ENCODE results near the gene YTHDC1. TPM values are rescaled to one million over a fixed set of nuclear protein-coding genes. Genes with fewer than 3 reads are reported as not detected.

Gene YTHDC1
- total RNA-seq, 4 donors from 2014 or later = 47.2 to 146 (median 64.0) TPM

- H3K9me3 ChIP-seq = no peaks in the 10 kb centered on the region
- no peak overlapping the region for H3K27ac ChIP-seq
- H3K4me3 ChIP-seq = no peak overlapping the region
- no peaks in the 10 kb centered on the region for H3K27me3 ChIP-seq
- no peak for TF ChIP-seq POLR2A (IDR thresholded peaks at IDR 0.05)
- no peak for TF ChIP-seq EP300 (IDR thresholded peaks at IDR 0.05)
- TF ChIP-seq POLR2AphosphoS5 (IDR thresholded peaks at IDR 0.05) = no peak
- TF ChIP-seq, protein P1, sequence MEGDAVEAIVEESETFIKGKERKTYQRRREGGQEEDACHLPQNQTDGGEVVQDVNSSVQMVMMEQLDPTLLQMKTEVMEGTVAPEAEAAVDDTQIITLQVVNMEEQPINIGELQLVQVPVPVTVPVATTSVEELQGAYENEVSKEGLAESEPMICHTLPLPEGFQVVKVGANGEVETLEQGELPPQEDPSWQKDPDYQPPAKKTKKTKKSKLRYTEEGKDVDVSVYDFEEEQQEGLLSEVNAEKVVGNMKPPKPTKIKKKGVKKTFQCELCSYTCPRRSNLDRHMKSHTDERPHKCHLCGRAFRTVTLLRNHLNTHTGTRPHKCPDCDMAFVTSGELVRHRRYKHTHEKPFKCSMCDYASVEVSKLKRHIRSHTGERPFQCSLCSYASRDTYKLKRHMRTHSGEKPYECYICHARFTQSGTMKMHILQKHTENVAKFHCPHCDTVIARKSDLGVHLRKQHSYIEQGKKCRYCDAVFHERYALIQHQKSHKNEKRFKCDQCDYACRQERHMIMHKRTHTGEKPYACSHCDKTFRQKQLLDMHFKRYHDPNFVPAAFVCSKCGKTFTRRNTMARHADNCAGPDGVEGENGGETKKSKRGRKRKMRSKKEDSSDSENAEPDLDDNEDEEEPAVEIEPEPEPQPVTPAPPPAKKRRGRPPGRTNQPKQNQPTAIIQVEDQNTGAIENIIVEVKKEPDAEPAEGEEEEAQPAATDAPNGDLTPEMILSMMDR (IDR thresholded peaks at IDR 0.05) = no peak
- H3K36me3 ChIP-seq = no peaks in the 10 kb centered on the region
- peaks cover 16% of the 10 kb centered on the region for H3K4me1 ChIP-seq
- DNase-seq (ENCODE audit: low spot score in 2 of 2) = no peak
- 90% methylated on average over 2 of the region's 2 CpGs for WGBS
These were observed 2.9 kb upstream of the YTHDC1 start for GRCh38 chr4:68352791-68353190.

DNA sequence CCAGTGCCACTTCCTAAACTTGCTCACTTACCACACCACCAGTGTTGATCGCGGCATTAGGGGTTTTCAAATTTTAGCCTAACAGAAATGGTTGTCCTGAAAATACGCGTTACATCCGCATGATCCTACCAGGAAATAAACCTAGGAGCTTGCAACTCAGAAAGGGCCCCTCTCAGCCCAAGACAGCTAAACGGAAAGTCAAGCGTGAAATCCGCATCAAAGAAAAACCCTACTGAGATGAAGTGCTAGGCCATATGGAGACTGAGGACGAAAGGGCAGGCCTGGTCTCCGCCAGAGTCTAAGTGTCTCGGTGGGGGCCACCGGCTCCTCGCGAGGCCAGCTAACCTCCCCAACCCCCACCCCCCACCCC lies 626 bp downstream of the YTHDC1 start:
- Histone ChIP-seq H3K4me3 (peak overlapping the region; percentile 93), H3K27me3 (no peaks in the 10 kb centered on the region), H3K36me3 (no peaks in the 10 kb centered on the region), H3K9me3 (no peaks in the 10 kb centered on the region), H3K27ac (peak overlapping the region; percentile 99), H3K4me1 (peaks cover 48% of the 10 kb centered on the region)
- TF ChIP-seq EP300 (IDR thresholded peaks at IDR 0.05) (no peak), POLR2AphosphoS5 (IDR thresholded peaks at IDR 0.05) (no peak), POLR2A (IDR thresholded peaks at IDR 0.05) (no peak)
- TF ChIP-seq, protein P1 (IDR thresholded peaks at IDR 0.05) = no peak
- DNase-seq (ENCODE audit: low spot score in 2 of 2) = no peak
- WGBS = 0% methylated on average over 14 of the region's 14 CpGs

GRCh38 chr4:68348577-68348976 lies 1.3 kb downstream of the YTHDC1 start:
- H3K9me3 ChIP-seq = no peaks in the 10 kb centered on the region
- H3K36me3 ChIP-seq = no peaks in the 10 kb centered on the region
- H3K4me1 ChIP-seq = peaks cover 54% of the 10 kb centered on the region
- DNase-seq (ENCODE audit: low spot score in 2 of 2) = no peak
- no peaks in the 10 kb centered on the region for H3K27me3 ChIP-seq
- WGBS = under 1% methylated on average over 4 of the region's 4 CpGs
- H3K4me3 ChIP-seq = peak overlapping the region; percentile 93
- peak overlapping the region; percentile 99 for H3K27ac ChIP-seq
- TF ChIP-seq EP300 (IDR thresholded peaks at IDR 0.05) = no peak
- no peak for TF ChIP-seq POLR2AphosphoS5 (IDR thresholded peaks at IDR 0.05)
- TF ChIP-seq, protein P1 (IDR thresholded peaks at IDR 0.05) = no peak
- no peak for TF ChIP-seq POLR2A (IDR thresholded peaks at IDR 0.05)

- H3K27me3 ChIP-seq = no peaks in the 10 kb centered on the region
- WGBS = 14% methylated on average over 5 of the region's 5 CpGs
- H3K4me1 ChIP-seq = peaks cover 59% of the 10 kb centered on the region
- H3K36me3 ChIP-seq = no peaks in the 10 kb centered on the region
- no peak overlapping the region for H3K27ac ChIP-seq
- TF ChIP-seq POLR2AphosphoS5 (IDR thresholded peaks at IDR 0.05) (no peak), EP300 (IDR thresholded peaks at IDR 0.05) (no peak), POLR2A (IDR thresholded peaks at IDR 0.05) (no peak)
- TF ChIP-seq, protein P1 (IDR thresholded peaks at IDR 0.05) = no peak
- H3K9me3 ChIP-seq = no peaks in the 10 kb centered on the region
- peak overlapping the region; percentile 93 for H3K4me3 ChIP-seq
- no peak for DNase-seq (ENCODE audit: low spot score in 2 of 2)
These were observed 2.0 kb downstream of the YTHDC1 start for GRCh38 chr4:68347845-68348244.

DNA sequence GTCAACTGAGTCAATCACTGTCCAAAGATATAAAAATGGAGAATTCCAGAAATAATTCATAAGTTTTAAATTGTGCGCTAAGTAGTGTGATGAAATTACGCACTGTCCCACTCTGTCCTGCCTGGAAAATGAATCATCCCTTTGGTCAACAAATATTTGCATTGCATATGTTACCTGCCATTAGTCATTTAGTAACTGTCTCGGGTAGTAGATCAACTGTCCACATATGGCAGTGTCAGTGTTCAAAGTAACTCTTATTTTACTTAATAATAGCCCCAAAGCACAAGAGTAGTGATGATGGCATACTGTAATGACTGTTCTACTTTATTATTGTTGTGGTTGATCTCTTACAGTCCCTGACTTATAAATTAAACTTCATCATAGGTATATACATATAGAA lies 3.4 kb downstream of the YTHDC1 start:
- H3K4me1 ChIP-seq = peaks cover 73% of the 10 kb centered on the region

GRCh38 chr4:68344785-68345184 lies 5.1 kb downstream of the YTHDC1 start:
- no peak for DNase-seq (ENCODE audit: low spot score in 2 of 2)
- Histone ChIP-seq H3K36me3 (no peaks in the 10 kb centered on the region), H3K4me1 (peaks cover 84% of the 10 kb centered on the region), H3K27me3 (no peaks in the 10 kb centered on the region), H3K9me3 (no peaks in the 10 kb centered on the region), H3K4me3 (no peak overlapping the region), H3K27ac (no peak overlapping the region)
- TF ChIP-seq, protein P1 (IDR thresholded peaks at IDR 0.05) = no peak
- TF ChIP-seq POLR2AphosphoS5 (IDR thresholded peaks at IDR 0.05) = no peak
- TF ChIP-seq POLR2A (IDR thresholded peaks at IDR 0.05) = no peak
- TF ChIP-seq EP300 (IDR thresholded peaks at IDR 0.05) = no peak
- 94% methylated on average over 5 of the region's 5 CpGs for WGBS

More for the DNA sequence above, 3.4 kb downstream of the YTHDC1 start:
- WGBS = 88% methylated on average over 3 of the region's 3 CpGs
- no peaks in the 10 kb centered on the region for H3K36me3 ChIP-seq
- DNase-seq (ENCODE audit: low spot score in 2 of 2) = no peak
- H3K27me3 ChIP-seq = no peaks in the 10 kb centered on the region
- H3K4me3 ChIP-seq = no peak overlapping the region
- no peak for TF ChIP-seq EP300 (IDR thresholded peaks at IDR 0.05)
- H3K9me3 ChIP-seq = no peaks in the 10 kb centered on the region
- H3K27ac ChIP-seq = no peak overlapping the region
